ENCODE results near the gene PCBD1.
A peak's percentile ranks its signal among the peaks of the same experiment; 100 is the strongest.

Gene PCBD1

DNA sequence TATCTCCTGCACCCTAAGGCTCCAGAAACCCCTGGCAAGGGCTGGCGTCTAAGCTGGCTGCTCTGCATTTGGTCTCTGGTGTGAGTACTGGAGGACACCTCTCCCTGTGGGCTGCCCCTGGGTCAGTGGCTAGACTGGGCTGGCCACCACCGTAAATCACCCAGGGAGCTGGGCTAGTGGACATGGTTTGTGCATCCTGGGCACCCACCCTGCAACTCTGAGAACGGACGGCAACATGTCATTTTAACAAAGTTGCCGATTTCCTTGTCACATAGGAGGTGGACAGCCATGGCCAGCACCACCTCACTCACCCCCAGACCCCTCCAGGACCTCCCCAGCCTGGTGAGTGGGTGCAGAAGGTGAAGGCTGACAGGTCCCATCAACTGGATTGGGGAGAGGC, 26.8 kb upstream of the PCBD1 start:
- DNase-seq (ENCODE audit: low spot score) (no peak), ATAC-seq (ENCODE audit: low read depth) (no peak)
- no peaks in the 10 kb centered on the region for H3K36me3 ChIP-seq (ENCODE audit: low read depth)
- H3K27me3 ChIP-seq (ENCODE audit: insufficient read depth, poor library complexity, severe bottlenecking), result no peaks in the 10 kb centered on the region
- H3K4me1 ChIP-seq (ENCODE audit: insufficient read depth, poor library complexity, severe bottlenecking), result no peaks in the 10 kb centered on the region
- TF ChIP-seq, protein P1, sequence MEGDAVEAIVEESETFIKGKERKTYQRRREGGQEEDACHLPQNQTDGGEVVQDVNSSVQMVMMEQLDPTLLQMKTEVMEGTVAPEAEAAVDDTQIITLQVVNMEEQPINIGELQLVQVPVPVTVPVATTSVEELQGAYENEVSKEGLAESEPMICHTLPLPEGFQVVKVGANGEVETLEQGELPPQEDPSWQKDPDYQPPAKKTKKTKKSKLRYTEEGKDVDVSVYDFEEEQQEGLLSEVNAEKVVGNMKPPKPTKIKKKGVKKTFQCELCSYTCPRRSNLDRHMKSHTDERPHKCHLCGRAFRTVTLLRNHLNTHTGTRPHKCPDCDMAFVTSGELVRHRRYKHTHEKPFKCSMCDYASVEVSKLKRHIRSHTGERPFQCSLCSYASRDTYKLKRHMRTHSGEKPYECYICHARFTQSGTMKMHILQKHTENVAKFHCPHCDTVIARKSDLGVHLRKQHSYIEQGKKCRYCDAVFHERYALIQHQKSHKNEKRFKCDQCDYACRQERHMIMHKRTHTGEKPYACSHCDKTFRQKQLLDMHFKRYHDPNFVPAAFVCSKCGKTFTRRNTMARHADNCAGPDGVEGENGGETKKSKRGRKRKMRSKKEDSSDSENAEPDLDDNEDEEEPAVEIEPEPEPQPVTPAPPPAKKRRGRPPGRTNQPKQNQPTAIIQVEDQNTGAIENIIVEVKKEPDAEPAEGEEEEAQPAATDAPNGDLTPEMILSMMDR (IDR thresholded peaks at IDR 0.05; ENCODE audit: poor library complexity, severe bottlenecking), result no peak
- H3K4me3 ChIP-seq (ENCODE audit: severe bottlenecking), result no peak overlapping the region
- no peak overlapping the region for H3K27ac ChIP-seq (ENCODE audit: poor library complexity, severe bottlenecking)
- no peaks in the 10 kb centered on the region for H3K9me3 ChIP-seq (ENCODE audit: severe bottlenecking)

DNA sequence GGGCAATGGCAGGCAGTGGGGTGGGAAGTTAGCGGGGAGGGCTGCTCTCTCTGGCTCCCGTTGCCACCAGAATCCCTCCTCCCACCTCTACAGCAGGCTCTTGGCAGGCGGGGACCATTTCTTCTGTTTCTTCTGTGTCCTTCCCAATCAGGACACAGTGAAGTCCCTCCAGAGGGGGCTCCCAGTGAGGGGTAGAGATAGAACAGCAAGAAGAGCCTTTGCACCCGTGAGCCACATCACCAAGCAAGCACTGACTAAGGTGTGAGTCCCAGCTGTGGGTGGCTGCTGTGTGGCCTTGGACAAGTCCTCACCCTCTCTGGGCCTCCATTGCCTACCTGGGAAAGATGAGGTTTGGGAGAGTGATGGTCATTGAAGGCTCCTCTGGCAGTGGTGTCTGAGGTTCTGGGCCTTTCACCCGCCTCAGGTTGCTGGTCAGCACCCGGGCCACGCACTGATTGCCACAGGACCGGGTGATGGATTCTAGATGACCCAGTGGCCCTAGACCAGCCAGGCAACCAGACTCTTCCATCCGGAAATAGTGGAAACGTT, 26.0 kb upstream of the PCBD1 start:
- no peak for DNase-seq (ENCODE audit: low spot score)
- TF ChIP-seq, protein P1 (IDR thresholded peaks at IDR 0.05; ENCODE audit: poor library complexity, severe bottlenecking), result no peak
- H3K4me1 ChIP-seq (ENCODE audit: insufficient read depth, poor library complexity, severe bottlenecking), result no peaks in the 10 kb centered on the region
- H3K9me3 ChIP-seq (ENCODE audit: severe bottlenecking), result no peaks in the 10 kb centered on the region
- H3K27ac ChIP-seq (ENCODE audit: poor library complexity, severe bottlenecking), result no peak overlapping the region
- H3K36me3 ChIP-seq (ENCODE audit: low read depth), result no peaks in the 10 kb centered on the region
- H3K27me3 ChIP-seq (ENCODE audit: insufficient read depth, poor library complexity, severe bottlenecking), result no peaks in the 10 kb centered on the region
- ATAC-seq (ENCODE audit: low read depth), result no peak
- no peak overlapping the region for H3K4me3 ChIP-seq (ENCODE audit: severe bottlenecking)

- no peak overlapping the region for H3K4me3 ChIP-seq (ENCODE audit: severe bottlenecking)
- TF ChIP-seq, protein P1 (IDR thresholded peaks at IDR 0.05; ENCODE audit: poor library complexity, severe bottlenecking), result no peak
- no peaks in the 10 kb centered on the region for H3K36me3 ChIP-seq (ENCODE audit: low read depth)
- no peak for DNase-seq (ENCODE audit: low spot score)
- H3K27ac ChIP-seq (ENCODE audit: poor library complexity, severe bottlenecking), result no peak overlapping the region
- no peaks in the 10 kb centered on the region for H3K27me3 ChIP-seq (ENCODE audit: insufficient read depth, poor library complexity, severe bottlenecking)
- H3K4me1 ChIP-seq (ENCODE audit: insufficient read depth, poor library complexity, severe bottlenecking), result no peaks in the 10 kb centered on the region
- no peak for ATAC-seq (ENCODE audit: low read depth)
- H3K9me3 ChIP-seq (ENCODE audit: severe bottlenecking), result no peaks in the 10 kb centered on the region
Measured at GRCh38 chr10:70913893-70914240, 25.5 kb upstream of the PCBD1 start.

- Histone ChIP-seq H3K9me3 (ENCODE audit: severe bottlenecking) (no peaks in the 10 kb centered on the region), H3K27ac (ENCODE audit: poor library complexity, severe bottlenecking) (no peak overlapping the region), H3K36me3 (ENCODE audit: low read depth) (no peaks in the 10 kb centered on the region), H3K27me3 (ENCODE audit: insufficient read depth, poor library complexity, severe bottlenecking) (no peaks in the 10 kb centered on the region), H3K4me3 (ENCODE audit: severe bottlenecking) (no peak overlapping the region), H3K4me1 (ENCODE audit: insufficient read depth, poor library complexity, severe bottlenecking) (no peaks in the 10 kb centered on the region)
- TF ChIP-seq, protein P1 (IDR thresholded peaks at IDR 0.05; ENCODE audit: poor library complexity, severe bottlenecking), result no peak
- ATAC-seq (ENCODE audit: low read depth), result no peak
- DNase-seq (ENCODE audit: low spot score), result peak; percentile 35
Measured at GRCh38 chr10:70913191-70913892, 25.0 kb upstream of the PCBD1 start.

- H3K4me1 ChIP-seq (ENCODE audit: insufficient read depth, poor library complexity, severe bottlenecking), result no peaks in the 10 kb centered on the region
- no peaks in the 10 kb centered on the region for H3K36me3 ChIP-seq (ENCODE audit: low read depth)
- H3K9me3 ChIP-seq (ENCODE audit: severe bottlenecking), result no peaks in the 10 kb centered on the region
- no peak for ATAC-seq (ENCODE audit: low read depth)
- DNase-seq (ENCODE audit: low spot score), result no peak
- TF ChIP-seq, protein P1 (IDR thresholded peaks at IDR 0.05; ENCODE audit: poor library complexity, severe bottlenecking), result no peak
- H3K27me3 ChIP-seq (ENCODE audit: insufficient read depth, poor library complexity, severe bottlenecking), result no peaks in the 10 kb centered on the region
- H3K27ac ChIP-seq (ENCODE audit: poor library complexity, severe bottlenecking), result no peak overlapping the region
- H3K4me3 ChIP-seq (ENCODE audit: severe bottlenecking), result no peak overlapping the region
Measured at GRCh38 chr10:70912556-70912955, 24.2 kb upstream of the PCBD1 start.

Data from RWPE2 (cell line).